ENCODE results near the gene GUCY1B1. TPM values are rescaled to one million over a fixed set of nuclear protein-coding genes. Genes with fewer than 3 reads are reported as not detected.

GUCY1B1 gene
- total RNA-seq, 1 donor from 2014 or later = 1.5 TPM

GRCh38 chr4:155828628-155829027 lies 69.8 kb downstream of the GUCY1B1 start:
- Histone ChIP-seq H3K4me3 (ENCODE audit: insufficient read depth, low read depth, low read length) (no peak overlapping the region), H3K4me2 (ENCODE audit: low read length) (no peak overlapping the region), H2AFZ (ENCODE audit: low read depth, low read length) (no peak overlapping the region), H3K79me2 (ENCODE audit: insufficient read depth, low read length) (no peaks in the 10 kb centered on the region), H4K20me1 (ENCODE audit: insufficient read depth, low read length) (no peaks in the 10 kb centered on the region), H3K4me1 (ENCODE audit: insufficient read depth, low read length) (no peaks in the 10 kb centered on the region), H3K9me3 (ENCODE audit: insufficient read depth, low read depth, low read length) (no peaks in the 10 kb centered on the region), H3K36me3 (ENCODE audit: insufficient read depth, low read length) (no peaks in the 10 kb centered on the region), H3K27ac (ENCODE audit: low read depth, low read length) (no peak overlapping the region), H3K9ac (ENCODE audit: low read length) (no peak overlapping the region), H3K27me3 (ENCODE audit: insufficient read depth, low read length) (no peaks in the 10 kb centered on the region)
- H3K4me3 Mint-ChIP-seq (ENCODE audit: unreplicated experiment) = no peak overlapping the region
- H3K27ac Mint-ChIP-seq (ENCODE audit: unreplicated experiment) = no peak overlapping the region
- peaks cover 3% of the 10 kb centered on the region for H3K9me3 Mint-ChIP-seq (ENCODE audit: unreplicated experiment)
- H3K4me1 Mint-ChIP-seq (ENCODE audit: low read depth, unreplicated experiment) = no peaks in the 10 kb centered on the region
- FAIRE-seq = no peak
- H3K27me3 Mint-ChIP-seq (ENCODE audit: low read depth, unreplicated experiment) = no peaks in the 10 kb centered on the region
- DNase-seq (ENCODE audit: low read depth) = peak; percentile 73
- TF ChIP-seq EZH2 (IDR thresholded peaks at IDR 0.05; ENCODE audit: insufficient read depth, low read length) (no peak), CTCF (IDR thresholded peaks at IDR 0.05; ENCODE audit: insufficient read depth, low read depth, low read length) (no peak)
- no peaks in the 10 kb centered on the region for H3K36me3 Mint-ChIP-seq (ENCODE audit: low read depth, unreplicated experiment)

- Histone ChIP-seq H3K27ac (ENCODE audit: low read depth, low read length) (no peak overlapping the region), H3K4me2 (ENCODE audit: low read length) (no peak overlapping the region), H3K4me1 (ENCODE audit: insufficient read depth, low read length) (no peaks in the 10 kb centered on the region), H2AFZ (ENCODE audit: low read depth, low read length) (no peak overlapping the region), H3K36me3 (ENCODE audit: insufficient read depth, low read length) (no peaks in the 10 kb centered on the region), H3K27me3 (ENCODE audit: insufficient read depth, low read length) (no peaks in the 10 kb centered on the region), H3K79me2 (ENCODE audit: insufficient read depth, low read length) (no peaks in the 10 kb centered on the region), H3K9ac (ENCODE audit: low read length) (no peak overlapping the region), H3K9me3 (ENCODE audit: insufficient read depth, low read depth, low read length) (no peaks in the 10 kb centered on the region), H3K4me3 (ENCODE audit: insufficient read depth, low read depth, low read length) (no peak overlapping the region), H4K20me1 (ENCODE audit: insufficient read depth, low read length) (no peaks in the 10 kb centered on the region)
- Mint-ChIP-seq H3K36me3 (ENCODE audit: low read depth, unreplicated experiment) (no peaks in the 10 kb centered on the region), H3K9me3 (ENCODE audit: unreplicated experiment) (no peaks in the 10 kb centered on the region), H3K4me1 (ENCODE audit: low read depth, unreplicated experiment) (no peaks in the 10 kb centered on the region), H3K4me3 (ENCODE audit: unreplicated experiment) (no peak overlapping the region), H3K27ac (ENCODE audit: unreplicated experiment) (no peak overlapping the region), H3K27me3 (ENCODE audit: low read depth, unreplicated experiment) (no peaks in the 10 kb centered on the region)
- DNase-seq (ENCODE audit: low read depth) (no peak), FAIRE-seq (no peak)
- TF ChIP-seq EZH2 (IDR thresholded peaks at IDR 0.05; ENCODE audit: insufficient read depth, low read length) (no peak), CTCF (IDR thresholded peaks at IDR 0.05; ENCODE audit: insufficient read depth, low read depth, low read length) (no peak)
Measured at GRCh38 chr4:155832664-155833063, 73.8 kb downstream of the GUCY1B1 start.

GRCh38 chr4:155837203-155837796 lies 78.5 kb downstream of the GUCY1B1 start:
- Histone ChIP-seq H3K9me3 (ENCODE audit: insufficient read depth, low read depth, low read length) (no peaks in the 10 kb centered on the region), H3K4me1 (ENCODE audit: insufficient read depth, low read length) (peaks cover 3% of the 10 kb centered on the region), H3K4me3 (ENCODE audit: insufficient read depth, low read depth, low read length) (no peak overlapping the region), H3K79me2 (ENCODE audit: insufficient read depth, low read length) (no peaks in the 10 kb centered on the region), H3K27ac (ENCODE audit: low read depth, low read length) (no peak overlapping the region), H3K36me3 (ENCODE audit: insufficient read depth, low read length) (no peaks in the 10 kb centered on the region), H3K9ac (ENCODE audit: low read length) (no peak overlapping the region), H3K27me3 (ENCODE audit: insufficient read depth, low read length) (no peaks in the 10 kb centered on the region), H2AFZ (ENCODE audit: low read depth, low read length) (no peak overlapping the region), H4K20me1 (ENCODE audit: insufficient read depth, low read length) (no peaks in the 10 kb centered on the region), H3K4me2 (ENCODE audit: low read length) (no peak overlapping the region)
- Mint-ChIP-seq H3K27ac (ENCODE audit: unreplicated experiment) (no peak overlapping the region), H3K4me3 (ENCODE audit: unreplicated experiment) (no peak overlapping the region), H3K9me3 (ENCODE audit: unreplicated experiment) (no peaks in the 10 kb centered on the region), H3K4me1 (ENCODE audit: low read depth, unreplicated experiment) (no peaks in the 10 kb centered on the region), H3K36me3 (ENCODE audit: low read depth, unreplicated experiment) (no peaks in the 10 kb centered on the region), H3K27me3 (ENCODE audit: low read depth, unreplicated experiment) (no peaks in the 10 kb centered on the region)
- TF ChIP-seq EZH2 (IDR thresholded peaks at IDR 0.05; ENCODE audit: insufficient read depth, low read length) (no peak), CTCF (IDR thresholded peaks at IDR 0.05; ENCODE audit: insufficient read depth, low read depth, low read length) (no peak)
- no peak for DNase-seq (ENCODE audit: low read depth)
- FAIRE-seq = no peak

Data from astrocyte (in vitro differentiated cells and primary cell).